GM21737 (cell line): ENCODE measurements around the gene ACAT1.
A peak's percentile ranks its signal among the peaks of the same experiment; 100 is the strongest.
"Not testable (repeated sequence)": the region's sequence is repeated elsewhere in the genome, so short reads cannot be mapped to it uniquely, and the experiment has no call there.

Experiments
- ATAC-seq: cut with Tn5 transposase; IDR thresholded peaks from one replicate; pipeline ENCODE4 v1.9.1; 2021; ENCODE audit warnings: mild to moderate bottlenecking, moderate library complexity; ENCODE audit not compliant: unreplicated experiment

ACAT1 gene

GRCh38 chr11:108144615-108145014 is 23.2 kb downstream of the ACAT1 start:
- no peak for ATAC-seq

GRCh38 chr11:108147150-108147549 is 25.8 kb downstream of the ACAT1 start:
- ATAC-seq = no peak

DNA sequence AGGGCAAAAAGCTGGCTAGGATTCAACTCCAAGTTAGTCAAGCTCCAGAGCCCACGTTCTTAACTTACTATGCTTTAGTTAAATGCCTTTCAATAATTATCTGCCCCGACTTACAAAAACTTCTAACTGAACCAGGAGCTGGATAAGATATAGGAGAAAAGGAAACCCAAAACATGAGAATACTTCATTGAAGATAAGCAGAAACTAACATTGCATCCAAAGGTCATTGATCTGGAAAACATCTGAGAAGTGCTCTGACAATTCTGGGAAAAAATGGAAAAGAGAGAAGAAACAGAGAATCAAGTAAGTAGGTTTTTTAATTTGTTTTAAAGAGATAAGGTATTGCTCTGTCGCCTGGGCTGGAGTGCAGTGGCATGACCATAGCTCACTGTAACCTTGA is 27.2 kb downstream of the ACAT1 start:
- ATAC-seq = no peak

- no peak for ATAC-seq
Measured at GRCh38 chr11:108154591-108154990, 33.2 kb downstream of the ACAT1 start.

DNA sequence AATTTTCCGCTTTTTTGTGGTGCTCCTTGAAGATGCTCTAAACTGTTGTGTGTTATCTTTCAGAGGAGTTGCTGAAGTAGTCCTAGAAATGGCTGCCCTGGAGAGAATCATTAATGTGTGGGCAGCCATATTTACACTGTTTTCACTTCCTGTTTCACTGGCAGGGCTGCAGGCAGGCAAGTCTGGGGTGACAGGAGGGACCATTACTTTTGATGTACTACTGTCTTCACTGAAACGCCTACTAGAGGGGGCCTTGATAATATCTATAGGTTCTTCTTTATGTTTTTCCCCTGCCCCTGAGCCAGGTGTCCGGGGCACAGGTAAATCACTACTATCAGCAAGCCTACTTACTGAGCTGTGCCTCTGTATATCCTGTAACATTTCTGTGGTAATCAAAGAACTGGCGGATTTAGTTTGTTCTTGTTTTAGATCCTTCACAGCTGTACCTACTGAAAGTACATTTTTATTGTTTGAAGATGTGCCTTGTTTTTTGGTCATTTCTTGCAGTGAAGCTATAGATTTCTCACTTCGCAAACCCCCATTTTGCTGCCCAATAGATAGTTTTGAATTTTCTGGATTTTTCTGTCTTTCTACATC is 39.7 kb downstream of the ACAT1 start:
- peak; percentile 98 for ATAC-seq

GRCh38 chr11:108162878-108163277 is 41.5 kb downstream of the ACAT1 start:
- not testable (repeated sequence) for ATAC-seq

- no peak for ATAC-seq
Measured at GRCh38 chr11:108167624-108168023, 46.3 kb downstream of the ACAT1 start.

GRCh38 chr11:108170184-108170583 is 48.8 kb downstream of the ACAT1 start:
- ATAC-seq = no peak

DNA sequence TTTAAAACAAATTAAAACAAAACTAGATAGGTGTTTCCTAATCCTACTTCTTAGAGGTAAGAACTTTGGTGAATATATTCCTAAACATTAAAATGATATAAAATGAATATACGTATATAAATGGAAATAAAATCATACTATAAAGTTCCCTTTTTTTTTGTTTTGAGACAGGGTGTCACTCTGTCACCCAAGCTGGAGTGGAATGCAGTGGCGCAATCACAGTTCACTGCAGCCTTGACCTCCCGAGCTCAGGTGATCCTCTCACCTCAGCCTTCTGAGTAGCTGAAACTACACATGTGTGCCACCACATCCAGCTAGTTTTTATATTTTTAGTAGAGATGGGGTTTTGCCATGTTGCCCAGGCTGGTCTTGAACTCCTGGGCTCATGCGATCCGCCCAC is 56.2 kb downstream of the ACAT1 start:
- no peak for ATAC-seq

DNA sequence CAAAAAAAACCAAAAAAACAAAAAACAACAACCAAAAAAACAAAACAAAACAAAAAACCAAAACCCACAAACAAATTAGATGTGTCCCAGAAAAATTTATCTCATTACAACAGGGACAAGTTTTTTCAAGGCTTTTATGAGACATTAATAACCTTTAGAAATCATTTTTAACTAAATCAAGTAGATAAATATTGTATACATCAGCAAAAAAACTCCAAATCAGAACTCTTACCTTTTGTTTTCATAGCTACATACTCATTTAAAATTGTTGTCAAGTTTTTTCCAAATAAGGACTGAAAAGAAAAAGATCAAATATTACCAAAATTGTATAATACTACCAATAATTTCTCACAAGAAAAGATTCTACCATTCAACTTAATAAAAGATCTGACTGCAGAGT is 72.4 kb downstream of the ACAT1 start:
- no peak for ATAC-seq

- no peak for ATAC-seq
Measured at GRCh38 chr11:108196901-108197300, 75.5 kb downstream of the ACAT1 start.
